ENCODE data around the gene EBF4. TPM values are rescaled to one million over a fixed set of nuclear protein-coding genes. Genes with fewer than 3 reads are reported as not detected.

Gene EBF4
- total RNA-seq, 1 experiment from 2014 or later, result 2.7 TPM

DNA sequence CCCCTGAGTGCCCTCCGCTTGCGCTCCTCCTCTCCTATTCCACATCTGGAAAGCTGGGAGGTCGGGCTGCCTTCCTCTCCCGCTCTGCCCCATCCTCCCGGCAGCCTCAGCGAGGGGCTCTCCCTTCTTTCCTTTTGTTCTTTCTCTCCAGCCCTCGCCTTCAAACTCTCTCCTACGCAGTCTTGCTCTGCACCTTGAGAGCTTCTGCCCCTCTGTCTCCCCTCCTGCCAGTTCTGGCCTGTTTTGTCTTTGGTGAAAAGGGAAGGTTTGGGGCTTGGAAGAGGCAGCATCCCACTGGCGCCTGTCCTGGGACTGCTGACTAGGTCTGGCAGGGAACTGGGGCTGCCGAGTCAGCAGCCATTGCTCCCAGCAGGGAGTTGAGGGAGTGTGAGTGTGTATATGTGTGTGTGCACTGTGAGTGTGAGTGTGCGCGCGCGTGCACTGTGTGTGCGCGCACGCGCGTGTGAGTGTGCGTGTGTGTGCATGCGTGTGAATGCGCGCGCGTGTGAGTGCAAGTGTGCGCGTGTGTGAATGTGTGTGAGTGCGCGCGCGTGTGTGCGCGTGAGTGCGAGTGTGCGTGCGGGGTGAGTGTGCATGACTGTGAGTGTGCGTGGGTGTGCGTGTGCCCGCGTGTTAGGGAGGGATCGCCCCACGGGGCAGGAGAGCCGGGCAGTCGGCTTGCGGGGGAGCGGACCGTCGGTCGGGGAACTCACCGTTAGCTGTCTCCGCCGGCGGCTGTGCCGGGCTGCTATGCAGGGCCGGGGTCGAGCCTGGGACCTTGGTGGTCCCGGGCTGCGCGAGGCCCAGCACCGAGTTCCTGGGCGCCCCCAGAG, 107.3 kb downstream of the EBF4 start (continued):
- TF ChIP-seq CREM (CRISPR knock-in tag; IDR thresholded peaks at IDR 0.05) (no peak), FOXP1 (CRISPR knock-in tag; IDR thresholded peaks at IDR 0.05; ENCODE audit: borderline replicate concordance) (peak; percentile 73; the same call in 1 of the 2 replicates), SMAD3 (CRISPR knock-in tag; IDR thresholded peaks at IDR 0.05; ENCODE audit: borderline replicate concordance) (no peak), SOX15 (CRISPR knock-in tag; IDR thresholded peaks at IDR 0.05) (no peak), ZNF219 (CRISPR knock-in tag; IDR thresholded peaks at IDR 0.05; ENCODE audit: borderline replicate concordance) (no peak), PRRX2 (CRISPR knock-in tag; IDR thresholded peaks at IDR 0.05) (peak; percentile 81), ZNF416 (CRISPR knock-in tag; IDR thresholded peaks at IDR 0.05) (no peak), ZNF263 (CRISPR knock-in tag; IDR thresholded peaks at IDR 0.05; ENCODE audit: low read depth) (no peak)
- TF ChIP-seq, protein P1, sequence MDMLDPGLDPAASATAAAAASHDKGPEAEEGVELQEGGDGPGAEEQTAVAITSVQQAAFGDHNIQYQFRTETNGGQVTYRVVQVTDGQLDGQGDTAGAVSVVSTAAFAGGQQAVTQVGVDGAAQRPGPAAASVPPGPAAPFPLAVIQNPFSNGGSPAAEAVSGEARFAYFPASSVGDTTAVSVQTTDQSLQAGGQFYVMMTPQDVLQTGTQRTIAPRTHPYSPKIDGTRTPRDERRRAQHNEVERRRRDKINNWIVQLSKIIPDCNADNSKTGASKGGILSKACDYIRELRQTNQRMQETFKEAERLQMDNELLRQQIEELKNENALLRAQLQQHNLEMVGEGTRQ (CRISPR knock-in tag; IDR thresholded peaks at IDR 0.05), result 0 out of 2 replicates have a peak, but pooled peaks have one; percentile 11
- TF ChIP-seq, protein P2, sequence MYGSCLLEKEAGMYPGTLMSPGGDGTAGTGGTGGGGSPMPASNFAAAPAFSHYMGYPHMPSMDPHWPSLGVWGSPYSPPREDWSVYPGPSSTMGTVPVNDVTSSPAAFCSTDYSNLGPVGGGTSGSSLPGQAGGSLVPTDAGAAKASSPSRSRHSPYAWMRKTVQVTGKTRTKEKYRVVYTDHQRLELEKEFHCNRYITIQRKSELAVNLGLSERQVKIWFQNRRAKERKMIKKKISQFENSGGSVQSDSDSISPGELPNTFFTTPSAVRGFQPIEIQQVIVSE (CRISPR knock-in tag; IDR thresholded peaks at IDR 0.05; ENCODE audit: borderline replicate concordance), result no peak
- TF ChIP-seq, protein P3, sequence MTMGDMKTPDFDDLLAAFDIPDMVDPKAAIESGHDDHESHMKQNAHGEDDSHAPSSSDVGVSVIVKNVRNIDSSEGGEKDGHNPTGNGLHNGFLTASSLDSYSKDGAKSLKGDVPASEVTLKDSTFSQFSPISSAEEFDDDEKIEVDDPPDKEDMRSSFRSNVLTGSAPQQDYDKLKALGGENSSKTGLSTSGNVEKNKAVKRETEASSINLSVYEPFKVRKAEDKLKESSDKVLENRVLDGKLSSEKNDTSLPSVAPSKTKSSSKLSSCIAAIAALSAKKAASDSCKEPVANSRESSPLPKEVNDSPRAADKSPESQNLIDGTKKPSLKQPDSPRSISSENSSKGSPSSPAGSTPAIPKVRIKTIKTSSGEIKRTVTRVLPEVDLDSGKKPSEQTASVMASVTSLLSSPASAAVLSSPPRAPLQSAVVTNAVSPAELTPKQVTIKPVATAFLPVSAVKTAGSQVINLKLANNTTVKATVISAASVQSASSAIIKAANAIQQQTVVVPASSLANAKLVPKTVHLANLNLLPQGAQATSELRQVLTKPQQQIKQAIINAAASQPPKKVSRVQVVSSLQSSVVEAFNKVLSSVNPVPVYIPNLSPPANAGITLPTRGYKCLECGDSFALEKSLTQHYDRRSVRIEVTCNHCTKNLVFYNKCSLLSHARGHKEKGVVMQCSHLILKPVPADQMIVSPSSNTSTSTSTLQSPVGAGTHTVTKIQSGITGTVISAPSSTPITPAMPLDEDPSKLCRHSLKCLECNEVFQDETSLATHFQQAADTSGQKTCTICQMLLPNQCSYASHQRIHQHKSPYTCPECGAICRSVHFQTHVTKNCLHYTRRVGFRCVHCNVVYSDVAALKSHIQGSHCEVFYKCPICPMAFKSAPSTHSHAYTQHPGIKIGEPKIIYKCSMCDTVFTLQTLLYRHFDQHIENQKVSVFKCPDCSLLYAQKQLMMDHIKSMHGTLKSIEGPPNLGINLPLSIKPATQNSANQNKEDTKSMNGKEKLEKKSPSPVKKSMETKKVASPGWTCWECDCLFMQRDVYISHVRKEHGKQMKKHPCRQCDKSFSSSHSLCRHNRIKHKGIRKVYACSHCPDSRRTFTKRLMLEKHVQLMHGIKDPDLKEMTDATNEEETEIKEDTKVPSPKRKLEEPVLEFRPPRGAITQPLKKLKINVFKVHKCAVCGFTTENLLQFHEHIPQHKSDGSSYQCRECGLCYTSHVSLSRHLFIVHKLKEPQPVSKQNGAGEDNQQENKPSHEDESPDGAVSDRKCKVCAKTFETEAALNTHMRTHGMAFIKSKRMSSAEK (CRISPR knock-in tag; IDR thresholded peaks at IDR 0.05; ENCODE audit: borderline replicate concordance), result peak; percentile 26; the same call in 1 of the 2 replicates
- TF ChIP-seq, protein P4, sequence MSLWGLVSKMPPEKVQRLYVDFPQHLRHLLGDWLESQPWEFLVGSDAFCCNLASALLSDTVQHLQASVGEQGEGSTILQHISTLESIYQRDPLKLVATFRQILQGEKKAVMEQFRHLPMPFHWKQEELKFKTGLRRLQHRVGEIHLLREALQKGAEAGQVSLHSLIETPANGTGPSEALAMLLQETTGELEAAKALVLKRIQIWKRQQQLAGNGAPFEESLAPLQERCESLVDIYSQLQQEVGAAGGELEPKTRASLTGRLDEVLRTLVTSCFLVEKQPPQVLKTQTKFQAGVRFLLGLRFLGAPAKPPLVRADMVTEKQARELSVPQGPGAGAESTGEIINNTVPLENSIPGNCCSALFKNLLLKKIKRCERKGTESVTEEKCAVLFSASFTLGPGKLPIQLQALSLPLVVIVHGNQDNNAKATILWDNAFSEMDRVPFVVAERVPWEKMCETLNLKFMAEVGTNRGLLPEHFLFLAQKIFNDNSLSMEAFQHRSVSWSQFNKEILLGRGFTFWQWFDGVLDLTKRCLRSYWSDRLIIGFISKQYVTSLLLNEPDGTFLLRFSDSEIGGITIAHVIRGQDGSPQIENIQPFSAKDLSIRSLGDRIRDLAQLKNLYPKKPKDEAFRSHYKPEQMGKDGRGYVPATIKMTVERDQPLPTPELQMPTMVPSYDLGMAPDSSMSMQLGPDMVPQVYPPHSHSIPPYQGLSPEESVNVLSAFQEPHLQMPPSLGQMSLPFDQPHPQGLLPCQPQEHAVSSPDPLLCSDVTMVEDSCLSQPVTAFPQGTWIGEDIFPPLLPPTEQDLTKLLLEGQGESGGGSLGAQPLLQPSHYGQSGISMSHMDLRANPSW (CRISPR knock-in tag; conservative IDR thresholded peaks at IDR 0.05; ENCODE audit: low read depth), result no peak
- TF ChIP-seq, protein P5, sequence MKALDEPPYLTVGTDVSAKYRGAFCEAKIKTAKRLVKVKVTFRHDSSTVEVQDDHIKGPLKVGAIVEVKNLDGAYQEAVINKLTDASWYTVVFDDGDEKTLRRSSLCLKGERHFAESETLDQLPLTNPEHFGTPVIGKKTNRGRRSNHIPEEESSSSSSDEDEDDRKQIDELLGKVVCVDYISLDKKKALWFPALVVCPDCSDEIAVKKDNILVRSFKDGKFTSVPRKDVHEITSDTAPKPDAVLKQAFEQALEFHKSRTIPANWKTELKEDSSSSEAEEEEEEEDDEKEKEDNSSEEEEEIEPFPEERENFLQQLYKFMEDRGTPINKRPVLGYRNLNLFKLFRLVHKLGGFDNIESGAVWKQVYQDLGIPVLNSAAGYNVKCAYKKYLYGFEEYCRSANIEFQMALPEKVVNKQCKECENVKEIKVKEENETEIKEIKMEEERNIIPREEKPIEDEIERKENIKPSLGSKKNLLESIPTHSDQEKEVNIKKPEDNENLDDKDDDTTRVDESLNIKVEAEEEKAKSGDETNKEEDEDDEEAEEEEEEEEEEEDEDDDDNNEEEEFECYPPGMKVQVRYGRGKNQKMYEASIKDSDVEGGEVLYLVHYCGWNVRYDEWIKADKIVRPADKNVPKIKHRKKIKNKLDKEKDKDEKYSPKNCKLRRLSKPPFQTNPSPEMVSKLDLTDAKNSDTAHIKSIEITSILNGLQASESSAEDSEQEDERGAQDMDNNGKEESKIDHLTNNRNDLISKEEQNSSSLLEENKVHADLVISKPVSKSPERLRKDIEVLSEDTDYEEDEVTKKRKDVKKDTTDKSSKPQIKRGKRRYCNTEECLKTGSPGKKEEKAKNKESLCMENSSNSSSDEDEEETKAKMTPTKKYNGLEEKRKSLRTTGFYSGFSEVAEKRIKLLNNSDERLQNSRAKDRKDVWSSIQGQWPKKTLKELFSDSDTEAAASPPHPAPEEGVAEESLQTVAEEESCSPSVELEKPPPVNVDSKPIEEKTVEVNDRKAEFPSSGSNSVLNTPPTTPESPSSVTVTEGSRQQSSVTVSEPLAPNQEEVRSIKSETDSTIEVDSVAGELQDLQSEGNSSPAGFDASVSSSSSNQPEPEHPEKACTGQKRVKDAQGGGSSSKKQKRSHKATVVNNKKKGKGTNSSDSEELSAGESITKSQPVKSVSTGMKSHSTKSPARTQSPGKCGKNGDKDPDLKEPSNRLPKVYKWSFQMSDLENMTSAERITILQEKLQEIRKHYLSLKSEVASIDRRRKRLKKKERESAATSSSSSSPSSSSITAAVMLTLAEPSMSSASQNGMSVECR (CRISPR knock-in tag; IDR thresholded peaks at IDR 0.05; ENCODE audit: borderline replicate concordance), result no peak
- TF ChIP-seq, protein P6, sequence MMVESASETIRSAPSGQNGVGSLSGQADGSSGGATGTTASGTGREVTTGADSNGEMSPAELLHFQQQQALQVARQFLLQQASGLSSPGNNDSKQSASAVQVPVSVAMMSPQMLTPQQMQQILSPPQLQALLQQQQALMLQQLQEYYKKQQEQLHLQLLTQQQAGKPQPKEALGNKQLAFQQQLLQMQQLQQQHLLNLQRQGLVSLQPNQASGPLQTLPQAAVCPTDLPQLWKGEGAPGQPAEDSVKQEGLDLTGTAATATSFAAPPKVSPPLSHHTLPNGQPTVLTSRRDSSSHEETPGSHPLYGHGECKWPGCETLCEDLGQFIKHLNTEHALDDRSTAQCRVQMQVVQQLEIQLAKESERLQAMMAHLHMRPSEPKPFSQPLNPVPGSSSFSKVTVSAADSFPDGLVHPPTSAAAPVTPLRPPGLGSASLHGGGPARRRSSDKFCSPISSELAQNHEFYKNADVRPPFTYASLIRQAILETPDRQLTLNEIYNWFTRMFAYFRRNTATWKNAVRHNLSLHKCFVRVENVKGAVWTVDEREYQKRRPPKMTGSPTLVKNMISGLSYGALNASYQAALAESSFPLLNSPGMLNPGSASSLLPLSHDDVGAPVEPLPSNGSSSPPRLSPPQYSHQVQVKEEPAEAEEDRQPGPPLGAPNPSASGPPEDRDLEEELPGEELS (CRISPR knock-in tag; IDR thresholded peaks at IDR 0.05), result no peak
- TF ChIP-seq, protein P7, sequence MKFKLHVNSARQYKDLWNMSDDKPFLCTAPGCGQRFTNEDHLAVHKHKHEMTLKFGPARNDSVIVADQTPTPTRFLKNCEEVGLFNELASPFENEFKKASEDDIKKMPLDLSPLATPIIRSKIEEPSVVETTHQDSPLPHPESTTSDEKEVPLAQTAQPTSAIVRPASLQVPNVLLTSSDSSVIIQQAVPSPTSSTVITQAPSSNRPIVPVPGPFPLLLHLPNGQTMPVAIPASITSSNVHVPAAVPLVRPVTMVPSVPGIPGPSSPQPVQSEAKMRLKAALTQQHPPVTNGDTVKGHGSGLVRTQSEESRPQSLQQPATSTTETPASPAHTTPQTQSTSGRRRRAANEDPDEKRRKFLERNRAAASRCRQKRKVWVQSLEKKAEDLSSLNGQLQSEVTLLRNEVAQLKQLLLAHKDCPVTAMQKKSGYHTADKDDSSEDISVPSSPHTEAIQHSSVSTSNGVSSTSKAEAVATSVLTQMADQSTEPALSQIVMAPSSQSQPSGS (CRISPR knock-in tag; IDR thresholded peaks at IDR 0.05; ENCODE audit: borderline replicate concordance, low read depth), result no peak
- TF ChIP-seq, protein P8, sequence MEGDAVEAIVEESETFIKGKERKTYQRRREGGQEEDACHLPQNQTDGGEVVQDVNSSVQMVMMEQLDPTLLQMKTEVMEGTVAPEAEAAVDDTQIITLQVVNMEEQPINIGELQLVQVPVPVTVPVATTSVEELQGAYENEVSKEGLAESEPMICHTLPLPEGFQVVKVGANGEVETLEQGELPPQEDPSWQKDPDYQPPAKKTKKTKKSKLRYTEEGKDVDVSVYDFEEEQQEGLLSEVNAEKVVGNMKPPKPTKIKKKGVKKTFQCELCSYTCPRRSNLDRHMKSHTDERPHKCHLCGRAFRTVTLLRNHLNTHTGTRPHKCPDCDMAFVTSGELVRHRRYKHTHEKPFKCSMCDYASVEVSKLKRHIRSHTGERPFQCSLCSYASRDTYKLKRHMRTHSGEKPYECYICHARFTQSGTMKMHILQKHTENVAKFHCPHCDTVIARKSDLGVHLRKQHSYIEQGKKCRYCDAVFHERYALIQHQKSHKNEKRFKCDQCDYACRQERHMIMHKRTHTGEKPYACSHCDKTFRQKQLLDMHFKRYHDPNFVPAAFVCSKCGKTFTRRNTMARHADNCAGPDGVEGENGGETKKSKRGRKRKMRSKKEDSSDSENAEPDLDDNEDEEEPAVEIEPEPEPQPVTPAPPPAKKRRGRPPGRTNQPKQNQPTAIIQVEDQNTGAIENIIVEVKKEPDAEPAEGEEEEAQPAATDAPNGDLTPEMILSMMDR (IDR thresholded peaks at IDR 0.05), result no peak
- TF ChIP-seq, protein P9, sequence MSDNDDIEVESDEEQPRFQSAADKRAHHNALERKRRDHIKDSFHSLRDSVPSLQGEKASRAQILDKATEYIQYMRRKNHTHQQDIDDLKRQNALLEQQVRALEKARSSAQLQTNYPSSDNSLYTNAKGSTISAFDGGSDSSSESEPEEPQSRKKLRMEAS (CRISPR knock-in tag; IDR thresholded peaks at IDR 0.05), result peak; percentile 44; the same call in 1 of the 2 replicates
